AG10803 (cell line): Measurements from ENCODE around the gene APPL2.

Source experiments
- DNase-seq: peaks from one replicate; pipeline ENCODE4 v3.0.0; 2010; ENCODE audit warnings: low read depth
- H3K4me3 ChIP-seq: 2 replicates; pipeline ENCODE4 v1.5.1; 2011; ENCODE audit warnings: mild to moderate bottlenecking, low read length, control low read depth
- CTCF ChIP-seq: conservative IDR thresholded peaks from 2 replicates; pipeline ENCODE4 v1.5.1; 2011; ENCODE audit warnings: mild to moderate bottlenecking, low read length, control low read depth, inconsistent platforms

The APPL2 gene

GRCh38 chr12:105228494-105228893 lies 7.5 kb downstream of the APPL2 start:
- DNase-seq, result peak; percentile 77

GRCh38 chr12:105227879-105228278 lies 8.1 kb downstream of the APPL2 start:
- TF ChIP-seq CTCF, result no peak
- no peak for DNase-seq
- no peak overlapping the region for H3K4me3 ChIP-seq

More at GRCh38 chr12:105228494-105228893, 7.5 kb downstream of the APPL2 start:
- H3K4me3 ChIP-seq, result no peak overlapping the region
- TF ChIP-seq CTCF, result no peak

GRCh38 chr12:105226219-105226618 lies 9.8 kb downstream of the APPL2 start:
- peak; percentile 98 for DNase-seq

GRCh38 chr12:105225505-105226015 lies 10.4 kb downstream of the APPL2 start:
- TF ChIP-seq CTCF, result no peak
- DNase-seq, result no peak
- H3K4me3 ChIP-seq, result no peak overlapping the region

More at GRCh38 chr12:105226219-105226618, 9.8 kb downstream of the APPL2 start:
- H3K4me3 ChIP-seq, result no peak overlapping the region
- TF ChIP-seq CTCF, result peak; percentile 24

GRCh38 chr12:105224399-105224798 lies 11.6 kb downstream of the APPL2 start:
- no peak for TF ChIP-seq CTCF
- no peak overlapping the region for H3K4me3 ChIP-seq
- DNase-seq, result no peak

- no peak overlapping the region for H3K4me3 ChIP-seq
- TF ChIP-seq CTCF, result no peak
Observed at GRCh38 chr12:105223884-105224283, 12.1 kb downstream of the APPL2 start.

GRCh38 chr12:105223352-105223845 lies 12.6 kb downstream of the APPL2 start:
- peak; percentile 54 for DNase-seq
- TF ChIP-seq CTCF, result no peak

More at GRCh38 chr12:105223884-105224283, 12.1 kb downstream of the APPL2 start:
- DNase-seq, result no peak

More at GRCh38 chr12:105223352-105223845, 12.6 kb downstream of the APPL2 start:
- no peak overlapping the region for H3K4me3 ChIP-seq
